Esophagus squamous epithelium (tissue), 4 donors: Measurements from ENCODE around the gene GATA6.

Experiments
- POLR2A ChIP-seq, 4 donors: fragments of 450-650 bp; IDR thresholded peaks; one replicate each; pipeline ENCODE4 v1.6.1; 2017; ENCODE audit warnings: antibody characterized with exemption in 4 of 4, mild to moderate bottlenecking in 4 of 4, moderate library complexity in 3 of 4
- TF ChIP-seq, protein P1 (sequence below), 6 experiments: fragments of 450-650 bp in 4 of 6; fragments of 200-600 bp in 2 of 6; sonication (generic) in 2 of 6; IDR thresholded peaks; one replicate each; pipeline ENCODE4 v1.5.1; 2016 to 2019; ENCODE audit warnings: antibody characterized with exemption in 6 of 6, mild to moderate bottlenecking in 4 of 6, moderate library complexity in 4 of 6

DNA sequence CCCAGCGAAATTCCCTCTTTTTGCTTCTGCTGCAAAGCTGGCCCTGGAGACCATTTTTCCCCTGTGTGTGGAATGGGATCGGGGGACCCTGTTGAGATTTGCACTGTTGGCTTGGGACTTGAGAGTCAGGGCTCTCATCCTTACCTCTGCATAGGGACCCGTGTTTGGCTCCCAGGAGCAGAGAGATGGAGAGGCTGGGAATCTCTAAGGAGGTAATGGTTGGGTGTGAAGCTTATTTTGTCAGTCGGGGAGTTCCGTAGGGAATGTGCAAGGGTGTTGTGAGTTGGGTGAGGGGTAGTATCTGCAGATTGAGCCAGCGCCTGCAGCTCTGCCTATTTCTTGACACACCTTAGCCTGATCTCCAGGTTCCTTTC is 4.5 kb downstream of the GATA6 start:
- TF ChIP-seq, protein P1, sequence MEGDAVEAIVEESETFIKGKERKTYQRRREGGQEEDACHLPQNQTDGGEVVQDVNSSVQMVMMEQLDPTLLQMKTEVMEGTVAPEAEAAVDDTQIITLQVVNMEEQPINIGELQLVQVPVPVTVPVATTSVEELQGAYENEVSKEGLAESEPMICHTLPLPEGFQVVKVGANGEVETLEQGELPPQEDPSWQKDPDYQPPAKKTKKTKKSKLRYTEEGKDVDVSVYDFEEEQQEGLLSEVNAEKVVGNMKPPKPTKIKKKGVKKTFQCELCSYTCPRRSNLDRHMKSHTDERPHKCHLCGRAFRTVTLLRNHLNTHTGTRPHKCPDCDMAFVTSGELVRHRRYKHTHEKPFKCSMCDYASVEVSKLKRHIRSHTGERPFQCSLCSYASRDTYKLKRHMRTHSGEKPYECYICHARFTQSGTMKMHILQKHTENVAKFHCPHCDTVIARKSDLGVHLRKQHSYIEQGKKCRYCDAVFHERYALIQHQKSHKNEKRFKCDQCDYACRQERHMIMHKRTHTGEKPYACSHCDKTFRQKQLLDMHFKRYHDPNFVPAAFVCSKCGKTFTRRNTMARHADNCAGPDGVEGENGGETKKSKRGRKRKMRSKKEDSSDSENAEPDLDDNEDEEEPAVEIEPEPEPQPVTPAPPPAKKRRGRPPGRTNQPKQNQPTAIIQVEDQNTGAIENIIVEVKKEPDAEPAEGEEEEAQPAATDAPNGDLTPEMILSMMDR (IDR thresholded peaks at IDR 0.05): no peak
- TF ChIP-seq POLR2A (IDR thresholded peaks at IDR 0.05): no peak
